B cell (primary cell): ENCODE data around the gene PLEKHM3. TPM values are rescaled to one million over a fixed set of nuclear protein-coding genes. Genes with fewer than 3 reads are reported as not detected.

Source experiments
- ATAC-seq: fragments of 200-7000 bp; cut with Tn5 transposase; one replicate; pipeline ENCODE4 v1.10.0; 2021; ENCODE audit warnings: low read depth, mild to moderate bottlenecking, moderate number of reproducible peaks, moderate library complexity
- CTCF ChIA-PET: fragments of 350-600 bp; sonication (Branson Sonifier 250); formaldehyde crosslinking; loops from one replicate; lab custom pipeline; 2021; ENCODE audit warnings: antibody characterized with exemption, inconsistent platforms; lab: Charles Lee
- POLR2A ChIA-PET: fragments of 350-600 bp; sonication (Branson Sonifier 250); formaldehyde crosslinking; loops from one replicate; lab custom pipeline; 2021; ENCODE audit warnings: antibody characterized with exemption; lab: Charles Lee
- DNase-seq: peaks from one replicate; pipeline ENCODE4 v3.0.0; 2013
- H2AFZ ChIP-seq: 2 replicates; pipeline ENCODE4 v1.6.1; 2012; ENCODE audit warnings: mild to moderate bottlenecking, low read depth, low read length; ENCODE audit not compliant: insufficient read depth, poor library complexity, severe bottlenecking
- H3K27ac ChIP-seq, 2 donors: 1 replicate in 1 of 2; 2 replicates in 1 of 2; pipeline ENCODE4 v1.5.1; 2012 to 2013; ENCODE audit warnings: low read length in 2 of 2, mild to moderate bottlenecking in 2 of 2, moderate library complexity in 1 of 2
- H3K27me3 ChIP-seq, 4 experiments: fragments of 200-600 bp in 1 of 4; sonication (generic) in 1 of 4; replicated peaks in 1 of 4; 1 replicate in 2 of 4; 2 replicates in 2 of 4; pipeline versions ENCODE4 v1.6.1 to v1.7.0; 2013 to 2016; ENCODE audit warnings: low read length in 3 of 4, mild to moderate bottlenecking in 2 of 4, mixed read lengths in 1 of 4, moderate library complexity in 1 of 4; ENCODE audit not compliant: insufficient read depth in 4 of 4, control insufficient read depth in 3 of 4; ENCODE audit errors: control extremely low read depth in 1 of 4
- H3K36me3 ChIP-seq, 2 experiments: replicated peaks in 1 of 2; 1 replicate in 1 of 2; 2 replicates in 1 of 2; pipeline versions ENCODE4 v1.6.1 to v1.7.1; 2013; ENCODE audit warnings: low read length in 1 of 2; ENCODE audit not compliant: insufficient read depth in 2 of 2, control insufficient read depth in 1 of 2; ENCODE audit errors: control extremely low read depth in 1 of 2, extremely low read depth in 1 of 2
- H3K4me1 ChIP-seq, 2 donors: fragments of 200-600 bp in 1 of 2; sonication (generic) in 1 of 2; 1 replicate in 1 of 2; 2 replicates in 1 of 2; pipeline versions ENCODE4 v1.5.1 to v1.6.1; 2013 to 2017; ENCODE audit warnings: low read length in 2 of 2; ENCODE audit not compliant: control insufficient read depth in 2 of 2, insufficient read depth in 2 of 2
- H3K4me2 ChIP-seq: replicated peaks from 2 replicates; pipeline ENCODE3; 2012; ENCODE audit warnings: mild to moderate bottlenecking, low read depth, low read length; ENCODE audit not compliant: poor library complexity, severe bottlenecking
- H3K4me3 ChIP-seq, 5 experiments: fragments of 200-600 bp in 1 of 5; sonication (generic) in 1 of 5; 1 replicate in 3 of 5; 2 replicates in 2 of 5; pipeline versions ENCODE4 v1.5.1 to v1.7.0; 2011 to 2016; ENCODE audit warnings: low read length in 4 of 5, mild to moderate bottlenecking in 4 of 5, low read depth in 2 of 5, control low read depth in 1 of 5, moderate library complexity in 1 of 5; ENCODE audit not compliant: insufficient read depth in 1 of 5; ENCODE audit errors: control extremely low read depth in 1 of 5, extremely low read depth in 1 of 5
- H3K79me2 ChIP-seq: fragments of 200-600 bp; sonication (generic); one replicate; pipeline ENCODE4 v1.6.0; 2016; ENCODE audit warnings: low read length; ENCODE audit not compliant: control insufficient read depth, insufficient read depth
- H3K9ac ChIP-seq: fragments of 200-600 bp; sonication (generic); 2 replicates; pipeline ENCODE4 v1.6.1; 2017; ENCODE audit warnings: mild to moderate bottlenecking, low read length, moderate library complexity
- H3K9me3 ChIP-seq, 3 donors: one replicate each; pipeline versions ENCODE4 v1.6.1 to v1.7.1; 2013; ENCODE audit warnings: low read length in 2 of 3; ENCODE audit not compliant: control insufficient read depth in 2 of 3, insufficient read depth in 1 of 3; ENCODE audit errors: control extremely low read depth in 1 of 3
- H4K20me1 ChIP-seq: 2 replicates; pipeline ENCODE4 v1.6.0; 2012; ENCODE audit warnings: mild to moderate bottlenecking, low read length; ENCODE audit not compliant: insufficient read depth, control insufficient read depth, poor library complexity, severe bottlenecking
- H3K27ac Mint-ChIP-seq: one replicate; pipeline ENCODE4 v1.8.0; 2021; ENCODE audit warnings: mixed read lengths
- H3K27me3 Mint-ChIP-seq: one replicate; pipeline ENCODE4 v1.8.0; 2021; ENCODE audit warnings: mixed read lengths
- H3K4me1 Mint-ChIP-seq: one replicate; pipeline ENCODE4 v1.8.0; 2021; ENCODE audit warnings: mixed read lengths
- H3K4me3 Mint-ChIP-seq: one replicate; pipeline ENCODE4 v1.8.0; 2021; ENCODE audit warnings: mixed read lengths
- H3K9me3 Mint-ChIP-seq: one replicate; pipeline ENCODE4 v1.8.0; 2022; ENCODE audit warnings: mixed read lengths; ENCODE audit not compliant: insufficient read depth
- EZH2 ChIP-seq: IDR thresholded peaks from 2 replicates; pipeline ENCODE4 v1.6.1; 2012; ENCODE audit warnings: borderline replicate concordance, low read depth, mild to moderate bottlenecking, moderate library complexity, low read length; ENCODE audit not compliant: insufficient read depth, poor library complexity, severe bottlenecking
- WGBS: methylation state at CpG from one replicate; pipeline ENCODE4 v1.1.5; 2013; ENCODE audit warnings: missing lambda C conversion rate; ENCODE audit not compliant: insufficient coverage; 5-methylcytosine and 5-hydroxymethylcytosine counted together
- intact Hi-C: fragments of 100-400 bp; cut with micrococcal nuclease; formaldehyde crosslinking; loops from one replicate; pipeline ENCODE4 v1.10.0; 2022
- polyA plus RNA-seq: library from polyadenylated mRNA; depleted of rRNA; stranded (reverse); fragments of >200 nt; gene quantifications from 2 replicates; pipeline ENCODE4 v1.2.3, GENCODE V29; 2012
- total RNA-seq, 2 donors: library from RNA; stranded (reverse); fragments of 120-200 nt in 1 of 2; gene quantifications; 1 replicate in 1 of 2; 2 replicates in 1 of 2; pipeline versions ENCODE4 v1.2.3 to v1.2.4, GENCODE V29; 2013 to 2022
- TF ChIP-seq, protein P1 (sequence below): fragments of 200-600 bp; IDR thresholded peaks from one replicate; pipeline ENCODE4 v1.8.0; 2022; ENCODE audit warnings: antibody characterized with exemption, mild to moderate bottlenecking

PLEKHM3 gene
- total and polyA plus RNA-seq, 2 donors (not counting 1 experiment from before 2014, with no cell fraction given), result 4.0 to 17.7 TPM

GRCh38 chr2:207815254-207815653 lies 210.1 kb downstream of the PLEKHM3 start:
- no peak for TF ChIP-seq EZH2
- TF ChIP-seq, protein P1, sequence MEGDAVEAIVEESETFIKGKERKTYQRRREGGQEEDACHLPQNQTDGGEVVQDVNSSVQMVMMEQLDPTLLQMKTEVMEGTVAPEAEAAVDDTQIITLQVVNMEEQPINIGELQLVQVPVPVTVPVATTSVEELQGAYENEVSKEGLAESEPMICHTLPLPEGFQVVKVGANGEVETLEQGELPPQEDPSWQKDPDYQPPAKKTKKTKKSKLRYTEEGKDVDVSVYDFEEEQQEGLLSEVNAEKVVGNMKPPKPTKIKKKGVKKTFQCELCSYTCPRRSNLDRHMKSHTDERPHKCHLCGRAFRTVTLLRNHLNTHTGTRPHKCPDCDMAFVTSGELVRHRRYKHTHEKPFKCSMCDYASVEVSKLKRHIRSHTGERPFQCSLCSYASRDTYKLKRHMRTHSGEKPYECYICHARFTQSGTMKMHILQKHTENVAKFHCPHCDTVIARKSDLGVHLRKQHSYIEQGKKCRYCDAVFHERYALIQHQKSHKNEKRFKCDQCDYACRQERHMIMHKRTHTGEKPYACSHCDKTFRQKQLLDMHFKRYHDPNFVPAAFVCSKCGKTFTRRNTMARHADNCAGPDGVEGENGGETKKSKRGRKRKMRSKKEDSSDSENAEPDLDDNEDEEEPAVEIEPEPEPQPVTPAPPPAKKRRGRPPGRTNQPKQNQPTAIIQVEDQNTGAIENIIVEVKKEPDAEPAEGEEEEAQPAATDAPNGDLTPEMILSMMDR, result no peak
- no peak for ATAC-seq
- 87% methylated on average over 3 of the region's 3 CpGs for WGBS

GRCh38 chr2:207813942-207814341 lies 211.4 kb downstream of the PLEKHM3 start:
- H3K9me3 Mint-ChIP-seq, result no peaks in the 10 kb centered on the region
- DNase-seq (no peak), ATAC-seq (no peak)
- peaks cover 8% of the 10 kb centered on the region for H3K27me3 Mint-ChIP-seq
- Histone ChIP-seq H3K4me2 (no peak overlapping the region), H3K27me3 (no peaks in the 10 kb centered on the region), H4K20me1 (no peaks in the 10 kb centered on the region), H3K4me3 (no peak overlapping the region), H3K79me2 (no peaks in the 10 kb centered on the region), H2AFZ (no peak overlapping the region), H3K27ac (no peak overlapping the region), H3K9ac (no peak overlapping the region), H3K36me3 (no peaks in the 10 kb centered on the region), H3K4me1 (peaks cover 0 to 4% of the 10 kb centered on the region in 2 donors), H3K9me3 (peaks cover 0 to 3% (median 0%) of the 10 kb centered on the region in 3 donors)
- 94% methylated on average over 3 of the region's 6 CpGs for whole genome bisulfite sequencing
- H3K4me1 Mint-ChIP-seq, result no peaks in the 10 kb centered on the region
- ChIA-PET POLR2A (no interaction called here), CTCF (no interaction called here)
- H3K4me3 Mint-ChIP-seq, result no peak overlapping the region
- TF ChIP-seq, protein P1, result no peak
- no peak for TF ChIP-seq EZH2
- intact Hi-C loops, result no loop called here
- no peak overlapping the region for H3K27ac Mint-ChIP-seq

More at GRCh38 chr2:207815254-207815653, 210.1 kb downstream of the PLEKHM3 start:
- no peaks in the 10 kb centered on the region for H3K79me2 ChIP-seq
- peaks cover 0 to 3% (median 0%) of the 10 kb centered on the region in 3 donors for H3K9me3 ChIP-seq
- Mint-ChIP-seq H3K27me3 (peaks cover under 1% of the 10 kb centered on the region), H3K9me3 (no peaks in the 10 kb centered on the region), H3K27ac (no peak overlapping the region), H3K4me3 (no peak overlapping the region), H3K4me1 (no peaks in the 10 kb centered on the region)
- H3K4me3 ChIP-seq, result no peak overlapping the region
- no peak overlapping the region for H3K27ac ChIP-seq
- POLR2A ChIA-PET, result no interaction called here
- H3K4me1 ChIP-seq, result peaks cover 0 to 4% of the 10 kb centered on the region in 2 donors
- no peaks in the 10 kb centered on the region for H3K36me3 ChIP-seq
- intact Hi-C loops, result no loop called here
- CTCF ChIA-PET, result no interaction called here
- no peak overlapping the region for H3K4me2 ChIP-seq
- DNase-seq, result no peak
- H4K20me1 ChIP-seq, result no peaks in the 10 kb centered on the region
- no peak overlapping the region for H3K9ac ChIP-seq
- H3K27me3 ChIP-seq, result no peaks in the 10 kb centered on the region
- H2AFZ ChIP-seq, result no peak overlapping the region
